ENCODE measurements around the gene ZNF787. TPM values are rescaled to one million over a fixed set of nuclear protein-coding genes. Genes with fewer than 3 reads are reported as not detected.

The ZNF787 gene
- total and polyA plus RNA-seq, 2 donors (not counting 3 experiments of a cell fraction or from before 2014, with no cell fraction given), result 11.6 to 32.7 TPM

- ChIA-PET POLR2A (no interaction called here), CTCF (interaction anchor here (0.9 kb wide), 1 partner anchor 9 kb away, joined by 4 read pairs; no protein-coding TSS in a partner anchor)
- no peak overlapping the region for H3K4me3 ChIP-seq (replicated peaks in 1 of 3; ENCODE audit: insufficient read depth in 1 of 3, low read depth in 1 of 3, low read length in 3 of 3)
- H3K9ac ChIP-seq (replicated peaks; ENCODE audit: extremely low read depth, insufficient read depth, low read length), result no peak overlapping the region
- H4K20me1 ChIP-seq (replicated peaks; ENCODE audit: control insufficient read depth, extremely low read depth, insufficient read depth, low read length), result no peaks in the 10 kb centered on the region
- H3K9me3 ChIP-seq (replicated peaks; ENCODE audit: control insufficient read depth, insufficient read depth, low read length), result no peaks in the 10 kb centered on the region
- no TSS peak for BruUV-seq (replicated peaks)
- no peaks in the 10 kb centered on the region for H3K9me1 ChIP-seq (replicated peaks; ENCODE audit: control insufficient read depth, extremely low read depth, insufficient read depth, low read length)
- dilution Hi-C loops (cut with MboI; ENCODE audit: extremely low pct_ligation_motif_present, low sequenced_read_pairs) (no loop called here), intact Hi-C loops (cut with micrococcal nuclease) (no loop called here)
- H3K4me1 ChIP-seq (ENCODE audit: control insufficient read depth, extremely low read depth, insufficient read depth, low read length), result peaks cover 33% of the 10 kb centered on the region
- no peak overlapping the region for H3K4me2 ChIP-seq (ENCODE audit: insufficient read depth, low read length)
- H3K27ac ChIP-seq (ENCODE audit: insufficient read depth, low read depth, low read length), result no peak overlapping the region
- TF ChIP-seq, protein P1, sequence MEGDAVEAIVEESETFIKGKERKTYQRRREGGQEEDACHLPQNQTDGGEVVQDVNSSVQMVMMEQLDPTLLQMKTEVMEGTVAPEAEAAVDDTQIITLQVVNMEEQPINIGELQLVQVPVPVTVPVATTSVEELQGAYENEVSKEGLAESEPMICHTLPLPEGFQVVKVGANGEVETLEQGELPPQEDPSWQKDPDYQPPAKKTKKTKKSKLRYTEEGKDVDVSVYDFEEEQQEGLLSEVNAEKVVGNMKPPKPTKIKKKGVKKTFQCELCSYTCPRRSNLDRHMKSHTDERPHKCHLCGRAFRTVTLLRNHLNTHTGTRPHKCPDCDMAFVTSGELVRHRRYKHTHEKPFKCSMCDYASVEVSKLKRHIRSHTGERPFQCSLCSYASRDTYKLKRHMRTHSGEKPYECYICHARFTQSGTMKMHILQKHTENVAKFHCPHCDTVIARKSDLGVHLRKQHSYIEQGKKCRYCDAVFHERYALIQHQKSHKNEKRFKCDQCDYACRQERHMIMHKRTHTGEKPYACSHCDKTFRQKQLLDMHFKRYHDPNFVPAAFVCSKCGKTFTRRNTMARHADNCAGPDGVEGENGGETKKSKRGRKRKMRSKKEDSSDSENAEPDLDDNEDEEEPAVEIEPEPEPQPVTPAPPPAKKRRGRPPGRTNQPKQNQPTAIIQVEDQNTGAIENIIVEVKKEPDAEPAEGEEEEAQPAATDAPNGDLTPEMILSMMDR (IDR thresholded peaks at IDR 0.05; ENCODE audit: extremely low read depth in 1 of 2, insufficient read depth in 1 of 2, low read depth in 1 of 2, low read length in 2 of 2), result no peak
- no peak for TF ChIP-seq FOS (IDR thresholded peaks at IDR 0.05; ENCODE audit: borderline replicate concordance, insufficient read depth, low read length)
- no peak for TF ChIP-seq JUN (IDR thresholded peaks at IDR 0.05; ENCODE audit: borderline replicate concordance, insufficient read depth, insufficient read length, low read depth)
- TF ChIP-seq POLR2A (IDR thresholded peaks at IDR 0.05; ENCODE audit: low read depth, low read length), result no peak
- TF ChIP-seq MAX (IDR thresholded peaks at IDR 0.05; ENCODE audit: insufficient read depth, insufficient read length), result no peak
- TF ChIP-seq POLR2AphosphoS5 (IDR thresholded peaks at IDR 0.05; ENCODE audit: insufficient read depth, low read depth, low read length), result no peak
- TF ChIP-seq MYC (IDR thresholded peaks at IDR 0.05; ENCODE audit: low read depth, low read length), result no peak
- TF ChIP-seq EZH2 (IDR thresholded peaks at IDR 0.05; ENCODE audit: borderline replicate concordance, low read depth, low read length, severe bottlenecking), result no peak
- TF ChIP-seq GATA2 (IDR thresholded peaks at IDR 0.05; ENCODE audit: insufficient read depth, insufficient read length, low read depth, low read length), result no peak
- no peaks in the 10 kb centered on the region for H3K36me3 ChIP-seq (ENCODE audit: control insufficient read depth in 2 of 2, extremely low read depth in 1 of 2, insufficient read depth in 2 of 2, low read length in 2 of 2)
- H3K27me3 ChIP-seq (ENCODE audit: control insufficient read depth in 2 of 2, insufficient read depth in 2 of 2, low read length in 2 of 2), result no peaks in the 10 kb centered on the region
- FAIRE-seq (no peak), DNase-seq (ENCODE audit: low read depth, low spot score) (no peak)
- H2AFZ ChIP-seq (ENCODE audit: low read depth, low read length), result no peak overlapping the region
- peaks cover 93% of the 10 kb centered on the region for H3K79me2 ChIP-seq (ENCODE audit: control insufficient read depth, insufficient read depth, low read length)
Observed at GRCh38 chr19:56114051-56114777, 6.9 kb downstream of the ZNF787 start.

Measured in endothelial cell of umbilical vein (primary cell).